GM21529 (cell line): ENCODE results near the gene SYNM.

Experiments used
- ATAC-seq: cut with Tn5 transposase; IDR thresholded peaks from one replicate; pipeline ENCODE4 v1.9.1; 2021; ENCODE audit not compliant: unreplicated experiment

Gene SYNM

GRCh38 chr15:99120050-99120777 is 15.3 kb downstream of the SYNM start:
- no peak for ATAC-seq

DNA sequence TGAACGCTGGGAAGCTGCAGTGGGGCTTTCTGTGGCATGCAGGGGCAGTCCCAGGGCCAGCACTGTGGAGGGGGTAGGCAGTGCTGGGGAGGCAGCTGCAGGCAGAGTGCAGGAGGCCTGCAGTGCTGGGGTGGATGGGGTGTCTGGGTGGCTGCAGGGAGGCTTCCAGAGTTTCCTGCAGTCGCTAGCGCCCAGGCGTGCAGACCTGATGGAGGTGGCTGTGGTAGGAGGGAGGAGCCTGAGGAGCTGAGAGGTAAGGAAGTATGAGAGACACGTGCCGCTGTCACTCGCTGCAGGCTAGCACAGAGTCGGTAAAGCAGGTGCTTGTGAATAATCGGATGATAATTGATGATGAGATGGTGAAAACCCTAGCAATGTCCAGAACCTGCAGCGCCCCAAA is 16.3 kb downstream of the SYNM start:
- no peak for ATAC-seq

- ATAC-seq: no peak
These were observed 17.0 kb downstream of the SYNM start for GRCh38 chr15:99121691-99122410.

DNA sequence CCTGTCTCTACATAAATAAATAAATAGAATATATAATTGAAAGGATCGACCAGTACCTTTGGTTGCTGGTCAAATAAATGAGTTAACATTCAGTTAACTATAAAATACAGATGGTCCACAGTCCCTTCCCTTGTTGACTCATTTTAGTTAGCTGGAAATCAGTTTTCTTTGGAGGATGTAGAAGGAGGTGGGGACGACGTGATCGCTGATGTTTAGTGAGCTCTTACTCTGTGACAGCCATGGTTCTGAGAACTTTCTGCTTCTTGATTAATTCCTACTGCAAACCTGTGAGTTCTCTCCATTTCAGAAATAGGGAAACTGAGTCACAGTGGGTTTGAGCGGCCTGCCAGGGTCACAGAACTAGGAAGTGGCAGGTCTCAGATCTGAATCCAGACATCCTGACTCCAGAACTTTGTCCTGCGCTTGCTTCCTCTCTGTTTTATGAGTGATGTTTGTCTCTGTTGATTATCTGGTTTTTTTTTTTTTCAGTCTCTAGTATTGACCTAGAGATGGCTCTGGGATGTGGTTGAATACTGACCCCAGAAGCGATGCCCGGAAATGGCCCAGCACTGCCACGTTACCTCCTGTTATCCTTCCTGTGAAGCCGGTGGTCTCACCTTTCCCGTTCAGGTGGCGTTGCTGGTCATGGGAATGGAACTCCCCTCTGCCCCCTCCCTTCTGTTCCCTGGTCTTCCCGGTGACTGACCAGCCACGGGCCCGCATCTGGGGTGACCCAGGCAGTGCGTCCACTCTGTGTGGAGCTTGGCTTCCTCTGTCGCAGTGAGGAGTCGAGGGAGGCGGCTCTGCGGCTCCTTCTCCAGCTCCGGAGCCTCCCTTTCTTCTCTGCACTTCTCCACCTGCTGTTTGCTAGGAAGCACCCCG is 18.2 kb downstream of the SYNM start:
- no peak for ATAC-seq

DNA sequence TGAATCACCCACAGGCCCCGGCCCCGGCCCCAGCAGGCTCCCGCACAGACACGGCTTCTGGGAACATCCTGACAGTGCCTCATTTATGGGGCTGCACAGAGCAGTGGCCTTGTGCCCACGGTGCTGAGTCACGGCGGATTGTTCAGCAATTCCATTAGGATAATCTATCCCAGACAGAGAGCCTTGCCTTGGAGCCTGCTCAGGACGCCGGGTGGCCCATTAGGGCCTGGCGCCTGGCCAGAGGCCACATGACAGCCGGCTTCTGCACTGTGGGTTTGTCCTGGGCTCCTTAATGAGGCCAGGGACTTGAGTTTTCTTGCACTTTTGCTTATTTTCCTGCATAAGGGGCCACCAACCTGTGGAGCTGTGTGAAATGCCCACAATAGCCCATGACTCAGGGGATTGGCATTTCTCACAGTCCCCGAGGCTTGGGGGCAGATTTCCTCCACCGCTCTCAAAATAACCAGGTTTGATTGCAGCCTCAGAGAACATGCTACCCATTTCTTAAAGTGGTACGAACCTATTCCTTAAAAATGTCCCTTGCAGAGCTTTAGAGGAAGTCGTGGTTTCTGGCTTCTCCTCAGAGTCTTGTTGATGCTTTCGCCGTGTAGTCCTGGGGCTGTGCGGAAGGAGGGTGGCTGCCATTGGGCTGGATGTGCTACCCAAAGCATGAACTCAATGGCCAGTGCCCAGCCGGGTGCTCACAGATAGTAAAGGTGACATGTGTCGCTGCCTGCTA is 19.0 kb downstream of the SYNM start:
- no peak for ATAC-seq

DNA sequence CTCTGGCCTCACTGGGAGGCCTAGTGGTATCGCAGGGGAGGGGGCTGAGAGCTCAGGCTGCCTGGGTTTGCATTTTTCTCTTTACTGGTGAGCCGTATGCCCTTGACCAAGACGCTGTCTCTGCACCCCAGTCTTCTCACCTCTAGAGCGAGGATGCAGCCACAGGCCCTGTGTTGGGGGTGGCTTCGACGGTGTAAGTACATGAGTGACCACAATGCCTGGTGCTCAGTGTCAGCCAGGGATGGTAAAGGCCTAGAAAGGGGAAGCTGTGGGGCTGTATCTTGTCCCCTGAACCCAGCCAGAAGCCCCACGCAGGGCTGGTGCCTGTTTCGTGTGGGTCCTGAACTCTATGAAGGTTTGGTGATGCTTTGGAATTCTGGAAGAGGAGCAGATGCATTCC is 19.8 kb downstream of the SYNM start:
- ATAC-seq: no peak

GRCh38 chr15:99125061-99125891 is 20.4 kb downstream of the SYNM start:
- no peak for ATAC-seq

GRCh38 chr15:99126131-99126588 is 21.3 kb downstream of the SYNM start:
- no peak for ATAC-seq

DNA sequence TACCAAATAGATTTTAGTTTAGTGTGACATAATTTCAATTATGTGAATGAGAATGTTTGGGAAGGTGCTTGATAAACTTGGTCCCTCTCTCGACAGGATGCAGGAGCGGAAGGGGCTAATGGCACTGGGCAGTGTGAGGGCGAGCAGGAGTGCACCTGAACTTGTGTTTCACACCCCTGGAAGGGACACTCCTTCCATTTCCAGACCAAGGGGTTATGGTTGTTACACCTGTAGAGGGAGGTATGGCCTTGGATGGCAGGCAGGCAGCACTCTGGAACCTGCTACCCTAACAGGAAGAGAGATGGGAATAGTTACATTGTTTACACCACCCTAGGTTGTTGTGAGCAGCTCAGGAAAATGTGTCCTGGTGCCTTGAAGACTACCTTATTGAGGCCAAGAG is 22.1 kb downstream of the SYNM start:
- no peak for ATAC-seq

DNA sequence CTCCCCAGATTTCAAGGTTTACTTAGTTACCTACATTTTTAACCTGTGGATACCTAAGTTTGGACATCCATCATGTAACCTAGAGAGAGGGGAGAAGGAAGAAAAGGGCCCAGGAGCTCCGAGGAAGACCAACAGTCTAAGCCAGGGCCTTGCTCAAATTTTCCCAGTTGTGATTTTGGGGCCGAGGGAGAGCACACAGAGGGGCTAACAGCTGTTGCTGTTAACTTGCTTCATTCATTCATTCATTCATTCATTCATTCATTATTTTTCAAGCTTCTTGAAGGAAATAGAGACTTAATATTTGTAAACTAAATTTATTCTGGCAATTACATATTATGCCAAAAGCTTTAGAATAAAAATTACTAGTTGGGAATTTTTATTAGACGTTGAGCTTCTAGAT is 22.9 kb downstream of the SYNM start:
- ATAC-seq: no peak

DNA sequence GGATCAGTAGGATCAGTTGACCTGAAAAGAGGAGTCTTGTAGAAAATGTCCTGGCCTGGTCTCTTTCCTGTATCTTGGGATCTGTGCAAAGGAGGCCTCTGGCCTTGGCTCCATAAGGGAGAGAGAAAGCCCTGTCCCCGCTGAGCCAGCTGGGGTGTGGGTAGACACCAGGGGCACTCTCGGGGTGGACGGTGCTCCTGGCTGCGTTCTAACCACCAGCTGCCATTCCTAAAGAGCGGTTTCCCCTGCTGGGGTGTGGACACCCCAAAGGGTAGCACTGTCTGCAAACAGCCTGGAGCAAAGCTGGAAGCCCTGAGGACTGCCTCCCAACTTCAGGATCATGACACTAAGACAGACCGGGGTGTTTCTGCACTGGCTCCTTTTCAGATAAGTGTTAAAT is 23.5 kb downstream of the SYNM start:
- no peak for ATAC-seq

DNA sequence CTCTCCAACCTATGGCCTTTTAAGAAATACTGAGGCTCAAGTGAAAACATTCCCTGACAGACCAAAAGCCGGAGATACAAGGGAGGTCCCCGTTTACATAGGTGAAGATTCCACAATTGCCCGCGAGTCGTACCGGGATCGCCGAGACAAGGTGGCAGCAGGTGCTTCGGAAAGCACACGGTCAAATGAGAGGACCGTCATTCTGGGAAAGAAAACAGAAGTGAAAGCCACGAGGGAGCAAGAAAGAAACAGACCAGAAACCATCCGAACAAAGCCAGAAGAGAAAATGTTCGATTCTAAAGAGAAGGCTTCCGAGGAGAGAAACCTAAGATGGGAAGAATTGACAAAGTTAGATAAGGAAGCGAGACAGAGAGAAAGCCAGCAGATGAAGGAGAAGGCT is 24.8 kb downstream of the SYNM start:
- no peak for ATAC-seq

GRCh38 chr15:99130314-99130713 is 25.4 kb downstream of the SYNM start:
- no peak for ATAC-seq

DNA sequence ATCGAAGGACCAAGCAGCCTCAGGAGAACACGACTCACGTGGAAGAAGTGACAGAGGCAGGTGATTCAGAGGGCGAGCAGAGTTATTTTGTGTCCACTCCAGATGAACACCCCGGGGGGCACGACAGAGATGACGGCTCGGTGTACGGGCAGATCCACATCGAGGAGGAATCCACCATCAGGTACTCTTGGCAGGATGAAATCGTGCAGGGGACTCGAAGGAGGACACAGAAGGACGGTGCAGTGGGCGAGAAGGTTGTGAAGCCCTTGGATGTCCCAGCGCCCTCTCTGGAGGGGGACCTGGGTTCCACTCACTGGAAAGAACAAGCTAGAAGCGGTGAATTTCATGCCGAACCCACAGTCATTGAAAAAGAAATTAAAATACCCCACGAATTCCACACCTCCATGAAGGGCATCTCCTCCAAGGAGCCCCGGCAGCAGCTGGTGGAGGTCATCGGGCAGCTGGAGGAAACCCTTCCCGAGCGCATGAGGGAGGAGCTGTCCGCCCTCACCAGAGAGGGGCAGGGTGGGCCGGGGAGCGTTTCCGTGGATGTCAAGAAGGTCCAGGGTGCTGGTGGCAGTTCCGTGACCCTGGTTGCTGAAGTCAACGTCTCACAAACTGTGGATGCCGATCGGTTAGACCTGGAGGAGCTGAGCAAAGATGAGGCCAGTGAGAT is 26.0 kb downstream of the SYNM start:
- no peak for ATAC-seq

DNA sequence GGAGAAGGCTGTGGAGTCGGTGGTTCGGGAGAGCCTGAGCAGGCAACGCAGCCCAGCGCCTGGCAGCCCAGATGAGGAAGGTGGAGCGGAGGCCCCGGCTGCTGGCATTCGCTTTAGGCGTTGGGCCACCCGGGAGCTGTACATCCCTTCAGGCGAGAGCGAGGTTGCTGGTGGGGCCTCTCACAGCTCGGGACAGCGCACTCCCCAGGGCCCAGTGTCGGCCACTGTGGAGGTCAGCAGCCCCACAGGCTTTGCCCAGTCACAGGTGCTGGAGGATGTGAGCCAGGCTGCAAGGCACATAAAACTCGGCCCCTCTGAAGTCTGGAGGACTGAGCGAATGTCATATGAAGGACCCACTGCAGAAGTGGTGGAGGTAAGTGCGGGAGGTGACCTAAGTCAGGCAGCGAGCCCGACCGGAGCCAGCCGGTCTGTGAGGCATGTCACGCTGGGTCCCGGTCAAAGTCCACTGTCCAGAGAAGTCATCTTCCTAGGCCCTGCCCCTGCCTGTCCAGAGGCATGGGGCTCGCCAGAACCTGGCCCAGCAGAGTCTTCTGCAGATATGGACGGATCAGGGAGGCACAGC is 26.7 kb downstream of the SYNM start:
- no peak for ATAC-seq

GRCh38 chr15:99132122-99132521 is 27.2 kb downstream of the SYNM start:
- ATAC-seq: no peak

GRCh38 chr15:99132634-99133287 is 27.9 kb downstream of the SYNM start:
- ATAC-seq: no peak

- ATAC-seq: no peak
These were observed 29.5 kb downstream of the SYNM start for GRCh38 chr15:99134317-99134821.
